Measurements from ENCODE around the gene POU1F1.
"Not testable (repeated sequence)": the region's sequence is repeated elsewhere in the genome, so short reads cannot be mapped to it uniquely, and the experiment has no call there.

Gene POU1F1

GRCh38 chr3:87250009-87250408 is 26.4 kb downstream of the POU1F1 start:
- no peak for DNase-seq (ENCODE audit: low spot score)

- DNase-seq (ENCODE audit: low spot score) = no peak
These were observed 27.6 kb downstream of the POU1F1 start for GRCh38 chr3:87248831-87249230.

- not testable (repeated sequence) for DNase-seq (ENCODE audit: low spot score)
These were observed 28.2 kb downstream of the POU1F1 start for GRCh38 chr3:87248231-87248630.

GRCh38 chr3:87247430-87247773 is 29.0 kb downstream of the POU1F1 start:
- no peak for DNase-seq (ENCODE audit: low spot score)

GRCh38 chr3:87246662-87247429 is 29.5 kb downstream of the POU1F1 start:
- DNase-seq (ENCODE audit: low spot score) = no peak

GRCh38 chr3:87236093-87236492 is 40.3 kb downstream of the POU1F1 start:
- no peak for DNase-seq (ENCODE audit: low spot score)

- DNase-seq (ENCODE audit: low spot score) = no peak
These were observed 42.6 kb downstream of the POU1F1 start for GRCh38 chr3:87233805-87234204.

GRCh38 chr3:87229113-87229512 is 47.3 kb downstream of the POU1F1 start:
- no peak for DNase-seq (ENCODE audit: low spot score)

- no peak for DNase-seq (ENCODE audit: low spot score)
These were observed 48.1 kb downstream of the POU1F1 start for GRCh38 chr3:87228316-87228715.

- DNase-seq (ENCODE audit: low spot score) = no peak
These were observed 48.6 kb downstream of the POU1F1 start for GRCh38 chr3:87227835-87228144.

- DNase-seq (ENCODE audit: low spot score) = peak; percentile 92
These were observed 49.1 kb downstream of the POU1F1 start, which contains the start of gene CHMP2B for GRCh38 chr3:87227104-87227834. Gene CHMP2B, plus strand, starts transcription at chr3:87227309. Its CDS starts 214 bp downstream, at chr3:87227523.

GRCh38 chr3:87225659-87226058 is 50.7 kb downstream of the POU1F1 start:
- DNase-seq (ENCODE audit: low spot score) = peak; percentile 46

GRCh38 chr3:87219611-87220010 is 56.8 kb downstream of the POU1F1 start:
- DNase-seq (ENCODE audit: low spot score) = no peak

- DNase-seq (ENCODE audit: low spot score) = no peak
These were observed 57.8 kb downstream of the POU1F1 start for GRCh38 chr3:87218560-87218959.

Data from cerebellar cortex (tissue), 1 donor.